K562 (cell line): ENCODE results near the gene CNPY4. TPM values are rescaled to one million over a fixed set of nuclear protein-coding genes. Genes with fewer than 3 reads are reported as not detected.
A peak's percentile ranks its signal among the peaks of the same experiment; 100 is the strongest.

ENCODE experiments used
- BCL6 ChIP-seq: fragments of 250-450 bp; sonication (Bioruptor Pico); IDR thresholded peaks from 2 replicates; pipeline ENCODE4 v1.4.0; 2020
- CTCFL ChIP-seq: IDR thresholded peaks from 2 replicates; pipeline ENCODE4 v1.6.1; 2011; ENCODE audit warnings: borderline replicate concordance, low read depth, mild to moderate bottlenecking, moderate library complexity, low read length; ENCODE audit not compliant: insufficient read depth, poor library complexity, severe bottlenecking
- JUND ChIP-seq, 2 experiments: IDR thresholded peaks; 2 replicates in 1 of 2; 3 replicates in 1 of 2; pipeline ENCODE4 v1.6.1; 2011; ENCODE audit warnings: borderline replicate concordance in 2 of 2, low read depth in 2 of 2, low read length in 2 of 2, improper control_type of control experiment in 1 of 2, missing biosample characterization in 1 of 2, missing genetic modification characterization in 1 of 2, missing genetic modification reagents in 1 of 2
- PML ChIP-seq: IDR thresholded peaks from 2 replicates; pipeline ENCODE4 v1.6.1; 2012; ENCODE audit warnings: low read length, inconsistent platforms
- PPARD ChIP-seq: fragments of 250-450 bp; sonication (Bioruptor Pico); IDR thresholded peaks from 2 replicates; pipeline ENCODE4 v1.8.0; 2022; ENCODE audit warnings: inconsistent platforms, mild to moderate bottlenecking, moderate library complexity
- SAP30 ChIP-seq: fragments of 200-600 bp; sonication (generic); IDR thresholded peaks from 2 replicates; pipeline ENCODE4 v1.6.1; 2012; ENCODE audit warnings: borderline replicate concordance, low read depth, mild to moderate bottlenecking, moderate library complexity, low read length, control low read depth, inconsistent platforms; ENCODE audit not compliant: insufficient read depth, poor library complexity, severe bottlenecking
- SNAPC5 ChIP-seq: fragments of 250-450 bp; sonication (Bioruptor Pico); IDR thresholded peaks from 2 replicates; pipeline ENCODE4 v1.8.0; 2021; ENCODE audit warnings: moderate library complexity, mild to moderate bottlenecking, inconsistent platforms
- TSHZ1 ChIP-seq: fragments of 250-450 bp; sonication (Bioruptor Pico); IDR thresholded peaks from 2 replicates; pipeline ENCODE4 v1.4.0; 2020; ENCODE audit warnings: mild to moderate bottlenecking, moderate library complexity
- polyA plus RNA-seq, 8 experiments: library from polyadenylated mRNA; depleted of rRNA in 4 of 8; stranded (reverse) in 5 of 8; unstranded in 3 of 8; fragments of >200 nt; fragmentation: Nextera tagmentation in 2 of 8; fragmentation: Illumina TruSeq in 1 of 8; extraction: Ambion mirVana in 2 of 8; extraction: Trizol in 1 of 8; gene quantifications; 2 replicates each; pipeline versions ENCODE4 v1.2.1 to v1.2.3, GENCODE V29; 2011 to 2014; ENCODE audit warnings: inconsistent platforms in 1 of 8, missing spikeins in 1 of 8
- total RNA-seq, 7 experiments: library from RNA; depleted of rRNA in 6 of 7; stranded (reverse); fragments of >200 nt in 6 of 7; fragmentation: Illumina TruSeq in 2 of 7; extraction: Trizol in 2 of 7; gene quantifications; 2 replicates each; pipeline versions ENCODE4 v1.2.1 to v1.2.3, GENCODE V29; 2011 to 2021; ENCODE audit warnings: low replicate concordance in 1 of 7

The CNPY4 gene
- total and polyA plus RNA-seq, 9 of the 15 experiments (the other 6 are each of a cell fraction or from before 2014, with no cell fraction given), result 1.9 to 11.2 (median 7.0) TPM

- TF ChIP-seq PML, result no peak
- TF ChIP-seq CTCFL, result no peak
- TF ChIP-seq SNAPC5 (CRISPR knock-in tag), result no peak
- no peak for TF ChIP-seq TSHZ1 (CRISPR knock-in tag)
- peak; percentile 55; the same call in 1 of the 2 replicates for TF ChIP-seq JUND (IDR thresholded peaks at IDR 0.05; ENCODE audit: borderline replicate concordance, low read depth, low read length)
- peak; percentile 23; the same call in 1 of the 3 replicates for TF ChIP-seq JUND (tag; IDR thresholded peaks at IDR 0.05; ENCODE audit: borderline replicate concordance, low read depth, low read length)
- no peak for TF ChIP-seq BCL6 (CRISPR knock-in tag)
- no peak for TF ChIP-seq PPARD (CRISPR knock-in tag)
- peak; percentile 98 for TF ChIP-seq SAP30
- TF ChIP-seq, all 486 proteins: peak for 167
Observed at GRCh38 chr7:100100420-100101015, 18.9 kb upstream of the CNPY4 start (continued).
